SU-DHL-6 (cell line): ENCODE data around the gene SUSD6.

Experiments used
- CTCF ChIP-seq: fragments of 200-600 bp; sonication (generic); IDR thresholded peaks from one replicate; pipeline ENCODE4 v1.5.1; 2017; ENCODE audit warnings: antibody characterized with exemption, mild to moderate bottlenecking, low read length, moderate library complexity; ENCODE audit not compliant: insufficient read depth, poor library complexity, severe bottlenecking
- EZH2phosphoT487 ChIP-seq: fragments of 200-600 bp; sonication (generic), shearing (Covaris generic); conservative IDR thresholded peaks from 2 replicates; pipeline ENCODE4 v1.6.1; 2018; ENCODE audit warnings: mild to moderate bottlenecking, antibody characterized with exemption, low read length, moderate library complexity, mixed read lengths

GRCh38 chr14:69594846-69595245 lies 16.6 kb upstream of the SUSD6 start:
- no peak for TF ChIP-seq CTCF
- TF ChIP-seq EZH2phosphoT487, result no peak
